SH-SY5Y (cell line): ENCODE measurements around the gene RABL2B.

Experiments
- GATA2 ChIP-seq: IDR thresholded peaks from 2 replicates; pipeline ENCODE4 v1.6.1; 2011; ENCODE audit warnings: mild to moderate bottlenecking, low read depth, low read length
- GATA3 ChIP-seq: IDR thresholded peaks from 2 replicates; pipeline ENCODE4 v1.6.1; 2011; ENCODE audit warnings: low read depth, mild to moderate bottlenecking, low read length, moderate library complexity

DNA sequence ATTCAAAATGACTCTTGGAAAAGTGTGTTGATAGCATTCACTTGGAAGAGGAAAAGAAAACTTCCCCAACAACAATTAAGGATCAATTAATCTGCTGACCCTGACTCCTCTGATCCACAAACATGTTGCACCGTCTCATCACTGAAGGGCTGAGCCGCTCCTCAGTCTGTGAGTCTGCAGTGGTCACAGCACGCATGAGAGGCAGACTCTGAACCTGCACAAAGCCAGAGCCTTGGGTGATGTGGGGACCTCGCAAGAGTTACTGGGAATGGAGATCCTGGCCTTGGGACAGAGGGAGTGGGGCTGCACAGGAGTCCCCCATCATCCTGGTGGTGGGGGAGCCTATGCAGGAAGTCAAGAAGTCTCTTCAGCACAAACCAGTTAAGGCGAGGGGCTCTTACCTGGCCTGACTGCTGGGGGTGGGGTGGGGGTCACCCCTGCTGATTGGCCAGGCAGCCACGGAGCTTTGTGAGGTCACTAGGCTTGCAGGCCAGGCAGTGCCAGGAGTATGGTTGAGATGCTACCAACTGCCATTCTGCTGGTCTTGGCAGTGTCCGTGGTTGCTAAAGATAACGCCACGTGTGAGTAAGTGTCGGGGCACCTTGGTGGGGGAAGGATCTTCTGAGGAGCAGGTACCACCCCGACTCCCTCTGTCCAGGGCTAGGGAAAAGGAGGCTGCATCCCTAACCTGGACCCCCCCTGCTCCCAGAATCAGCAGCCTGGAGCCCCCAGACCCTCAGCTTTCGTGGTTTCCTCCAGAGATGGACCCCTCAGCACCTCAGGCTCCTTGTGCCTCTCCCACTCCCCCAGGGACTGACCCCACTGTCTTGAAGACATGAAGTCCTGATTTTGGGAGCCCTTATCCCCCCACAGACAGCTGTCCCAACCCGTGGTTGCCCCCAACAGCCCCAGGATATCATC, 45.4 kb downstream of the RABL2B start, which contains the start of gene ACR:
- TF ChIP-seq GATA2 (no peak), GATA3 (no peak)
